ENCODE data around the gene MTHFD2. TPM values are rescaled to one million over a fixed set of nuclear protein-coding genes. Genes with fewer than 3 reads are reported as not detected.

The MTHFD2 gene
- total and polyA plus RNA-seq, 2 of the 8 experiments (the other 6 are each of a cell fraction or from before 2014, with no cell fraction given), result 99.5 to 291 TPM

GRCh38 chr2:74249406-74250122 lies 51.1 kb downstream of the MTHFD2 start:
- Histone ChIP-seq H2AFZ (ENCODE audit: low read length) (no peak overlapping the region), H3K56ac (replicated peaks; ENCODE audit: insufficient read length, low read depth, low read length) (no peak overlapping the region), H2BK5ac (ENCODE audit: low read depth, low read length) (no peak overlapping the region), H3K23me2 (ENCODE audit: low read depth, low read length) (no peaks in the 10 kb centered on the region), H3K27ac (ENCODE audit: low read depth, low read length) (no peak overlapping the region), H3K18ac (ENCODE audit: extremely low read depth, low read length) (no peak overlapping the region), H3K4me1 (replicated peaks in 1 of 4; ENCODE audit: control insufficient read depth in 3 of 4, insufficient read depth in 4 of 4, low read length in 3 of 4) (no peaks in the 10 kb centered on the region), H3K36me3 (ENCODE audit: control insufficient read depth in 2 of 4, insufficient read depth in 4 of 4, low read length in 3 of 4) (no peaks in the 10 kb centered on the region), H3K9ac (replicated peaks in 1 of 4; ENCODE audit: extremely low read depth in 1 of 4, low read depth in 3 of 4, low read length in 3 of 4) (no peak overlapping the region), H4K5ac (ENCODE audit: insufficient read length, low read depth, low read length) (no peak overlapping the region), H3K79me1 (ENCODE audit: low read depth, low read length) (no peaks in the 10 kb centered on the region), H3K14ac (ENCODE audit: insufficient read length) (no peak overlapping the region), H2BK20ac (ENCODE audit: low read length) (no peak overlapping the region), H2BK12ac (ENCODE audit: low read depth, low read length) (0 out of 2 replicates have a peak overlapping the region, but pooled peaks have one; percentile 33), H3K4me3 (ENCODE audit: extremely low read depth in 1 of 4, insufficient read depth in 2 of 4, low read depth in 3 of 4, low read length in 4 of 4) (no peak overlapping the region), H3K4me2 (ENCODE audit: insufficient read depth in 1 of 2, low read depth in 2 of 2, low read length in 2 of 2) (no peak overlapping the region), H2BK120ac (replicated peaks; ENCODE audit: low read depth, low read length) (no peak overlapping the region), H3K27me3 (replicated peaks in 1 of 4; ENCODE audit: control insufficient read depth in 3 of 4, extremely low read depth in 1 of 4, insufficient read depth in 3 of 4, low read length in 3 of 4) (no peaks in the 10 kb centered on the region; a peak in 3 of 7 replicates), H4K91ac (replicated peaks; ENCODE audit: insufficient read length, low read length) (no peak overlapping the region), H2BK15ac (ENCODE audit: low read length) (0 out of 2 replicates have a peak overlapping the region, but pooled peaks have one; percentile 29), H3K4ac (replicated peaks; ENCODE audit: insufficient read length, low read depth, low read length) (no peak overlapping the region), H3K23ac (ENCODE audit: insufficient read length) (no peak overlapping the region), H4K8ac (ENCODE audit: extremely low read depth, insufficient read depth, low read length) (no peak overlapping the region), H4K20me1 (replicated peaks in 1 of 2; ENCODE audit: control insufficient read depth in 1 of 2, insufficient read depth in 2 of 2, low read length in 2 of 2) (no peaks in the 10 kb centered on the region), H3K79me2 (ENCODE audit: control insufficient read depth in 1 of 2, insufficient read depth in 2 of 2, low read length in 2 of 2) (no peaks in the 10 kb centered on the region), H3K9me3 (ENCODE audit: insufficient read depth in 2 of 2, low read depth in 1 of 2, low read length in 1 of 2) (no peaks in the 10 kb centered on the region), H2AK5ac (ENCODE audit: low read depth, low read length) (no peak overlapping the region)
- FAIRE-seq (no peak), DNase-seq (ENCODE audit: low read depth in 1 of 2, low spot score in 2 of 2) (no peak)
- POLR2A ChIA-PET (ENCODE audit: partially characterized antibody), result interaction anchor here (0.6 to 2.3 kb wide), 7 partner anchors 21 to 101 kb away, joined by 3 to 8 read pairs (median 4); partner anchors contain the start of gene MOB1A
- CTCF ChIA-PET (ENCODE audit: partially characterized antibody), result interaction anchor here (0.5 to 3.8 kb wide), 48 partner anchors 10 to 427 kb away, joined by 3 to 50 read pairs (median 4); partner anchors contain the start of genes BOLA3, DCTN1 and DGUOK
- TF ChIP-seq KDM4A (IDR thresholded peaks at IDR 0.05; ENCODE audit: low read depth, low read length, severe bottlenecking) (no peak), TCF12 (IDR thresholded peaks at IDR 0.05; ENCODE audit: low read depth, low read length) (no peak), CTBP2 (IDR thresholded peaks at IDR 0.05; ENCODE audit: borderline replicate concordance, insufficient read depth, insufficient read length, low read length) (no peak), CBX8 (IDR thresholded peaks at IDR 0.05; ENCODE audit: borderline replicate concordance, low read depth, low read length) (no peak), POLR2A (IDR thresholded peaks at IDR 0.05; ENCODE audit: control extremely low read depth in 1 of 2, low read depth in 2 of 2, low read length in 2 of 2) (no peak), TAF1 (IDR thresholded peaks at IDR 0.05; ENCODE audit: low read depth, low read length) (no peak), SP4 (IDR thresholded peaks at IDR 0.05; ENCODE audit: low read length) (no peak), KDM5A (IDR thresholded peaks at IDR 0.05; ENCODE audit: low read length) (no peak)
- 72% methylated on average over 6 of the region's 6 CpGs; no CpG with 5 or more reads in 1 of the 2 experiments for whole genome bisulfite sequencing, 2 experiments (ENCODE audit: extremely low coverage in 1 of 2, insufficient coverage in 1 of 2, insufficient read length in 1 of 2, insufficient replicate concordance in 2 of 2, low coverage in 1 of 2, low lambda C conversion rate in 2 of 2, missing lambda C conversion rate in 1 of 2)
